22Rv1 (cell line): ENCODE data around the gene CORIN.

Source experiments
- CTCF ChIP-seq: fragments of 450-650 bp; IDR thresholded peaks from 2 replicates; pipeline ENCODE4 v1.5.1; 2017; ENCODE audit warnings: mild to moderate bottlenecking
- ZFX ChIP-seq: fragments of 450-650 bp; IDR thresholded peaks from 2 replicates; pipeline ENCODE4 v1.6.1; 2017; ENCODE audit warnings: antibody characterized with exemption, borderline replicate concordance

DNA sequence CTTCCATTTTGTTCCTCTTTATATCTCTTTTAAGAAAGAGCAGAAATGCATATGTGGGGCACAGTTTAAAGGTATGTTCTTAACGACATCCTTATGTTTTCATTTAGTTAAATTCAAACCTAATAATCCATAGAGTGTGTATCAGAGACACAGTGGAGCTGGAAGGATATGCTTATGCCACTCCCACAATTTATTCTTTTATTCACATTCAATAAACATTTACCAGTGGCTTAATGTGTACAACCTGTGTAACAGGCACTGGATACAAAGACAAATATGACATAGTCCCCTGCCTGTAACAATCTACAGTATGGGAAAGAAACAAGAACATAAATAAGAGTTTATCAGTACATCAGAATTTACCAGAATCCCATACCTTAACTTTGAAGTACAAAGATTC lies 22.4 kb upstream of the CORIN start:
- TF ChIP-seq ZFX (no peak), CTCF (no peak)
